ENCODE measurements around the gene ZNF837.

GRCh38 chr19:58392945-58393724 is 12.3 kb upstream of the ZNF837 start:
- TF ChIP-seq USF1 (IDR thresholded peaks at IDR 0.05) (no peak), YY1 (IDR thresholded peaks at IDR 0.05; ENCODE audit: low read depth) (no peak), REST (IDR thresholded peaks at IDR 0.05; ENCODE audit: low read depth) (no peak), RAD21 (IDR thresholded peaks at IDR 0.05; ENCODE audit: low read depth) (no peak), NFIC (IDR thresholded peaks at IDR 0.05) (no peak), CEBPB (IDR thresholded peaks at IDR 0.05) (no peak), MAX (IDR thresholded peaks at IDR 0.05) (no peak), EP300 (IDR thresholded peaks at IDR 0.05; ENCODE audit: borderline replicate concordance) (no peak), EGR1 (IDR thresholded peaks at IDR 0.05) (no peak), CREB1 (IDR thresholded peaks at IDR 0.05; ENCODE audit: low read depth) (no peak), ZBTB7A (IDR thresholded peaks at IDR 0.05; ENCODE audit: low read depth) (no peak), TAF1 (IDR thresholded peaks at IDR 0.05; ENCODE audit: low read depth) (no peak), TCF12 (IDR thresholded peaks at IDR 0.05; ENCODE audit: low read depth) (no peak)

Measured in Ishikawa (cell line).